ENCODE measurements around the gene ATP10A.

- TF ChIP-seq POLR2AphosphoS5 (IDR thresholded peaks at IDR 0.05; ENCODE audit: insufficient read depth in 1 of 2, low read depth in 1 of 2) = no peak
- TF ChIP-seq CTCF (IDR thresholded peaks at IDR 0.05) = no peak
Measured at GRCh38 chr15:25706176-25706955, 156.8 kb downstream of the ATP10A start.
